GM15510 (cell line): Measurements from ENCODE around the gene KL.

Source experiments
- POLR2A ChIP-seq: IDR thresholded peaks from 3 replicates; pipeline ENCODE4 v1.6.1; 2011; ENCODE audit warnings: borderline replicate concordance; ENCODE audit not compliant: insufficient read length; ENCODE audit errors: extremely low read depth

KL gene

DNA sequence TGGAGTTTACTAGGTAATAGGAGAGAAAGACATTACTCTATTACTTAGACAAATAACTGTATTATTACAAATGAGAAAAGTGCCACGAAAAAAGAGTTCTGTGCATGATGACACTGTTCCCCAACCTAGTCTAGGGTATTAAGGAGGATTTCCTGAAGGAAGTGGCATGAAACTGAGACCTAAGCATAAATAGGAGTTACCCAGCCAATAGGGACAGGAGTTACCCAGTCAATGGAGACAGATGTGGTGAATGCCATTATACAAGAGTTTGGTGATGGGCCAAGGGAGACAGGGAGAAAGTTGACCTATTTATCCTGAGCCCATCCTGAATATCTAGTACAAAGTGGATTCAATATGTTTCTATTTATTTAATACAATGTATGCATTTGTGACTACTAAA is 65.4 kb downstream of the KL start:
- TF ChIP-seq POLR2A: no peak

DNA sequence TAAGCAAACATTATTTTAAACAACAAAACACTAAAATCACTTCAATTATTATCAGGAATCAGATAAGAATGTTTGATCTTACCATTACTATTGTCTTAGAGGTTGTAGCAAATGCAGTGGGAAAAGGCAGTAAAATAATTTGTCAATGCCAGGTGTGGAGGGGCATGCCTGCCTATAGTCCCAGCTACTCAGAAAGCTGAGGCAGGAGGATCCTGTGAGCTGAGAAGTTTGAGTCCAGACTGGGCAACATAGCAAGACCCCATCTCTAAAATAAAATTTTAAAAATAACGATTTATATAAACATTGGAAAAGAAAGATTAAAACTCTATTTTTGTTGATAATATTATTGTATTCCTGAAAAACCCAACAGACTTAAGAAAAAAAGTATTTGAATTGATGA is 66.8 kb downstream of the KL start:
- no peak for TF ChIP-seq POLR2A

DNA sequence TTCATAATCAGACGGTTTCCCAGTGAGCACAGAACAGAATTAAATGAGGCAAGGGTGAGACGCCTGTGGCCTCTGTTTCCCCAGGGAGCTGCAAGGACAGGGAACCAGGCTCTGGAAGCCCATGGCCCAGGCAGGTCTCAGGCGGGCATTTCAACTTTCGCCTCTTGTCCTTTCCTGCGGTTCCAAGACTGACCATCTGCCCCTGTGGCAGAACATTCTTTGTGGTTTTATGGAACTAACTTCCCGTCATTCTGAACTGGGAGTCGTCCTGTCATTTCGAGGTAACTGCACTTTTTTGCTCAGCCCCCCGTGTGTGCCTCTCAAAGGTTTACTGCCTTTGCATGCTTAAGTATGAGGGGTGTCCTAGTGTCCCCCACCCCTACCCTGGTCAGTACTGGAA is 70.9 kb downstream of the KL start:
- TF ChIP-seq POLR2A: no peak

DNA sequence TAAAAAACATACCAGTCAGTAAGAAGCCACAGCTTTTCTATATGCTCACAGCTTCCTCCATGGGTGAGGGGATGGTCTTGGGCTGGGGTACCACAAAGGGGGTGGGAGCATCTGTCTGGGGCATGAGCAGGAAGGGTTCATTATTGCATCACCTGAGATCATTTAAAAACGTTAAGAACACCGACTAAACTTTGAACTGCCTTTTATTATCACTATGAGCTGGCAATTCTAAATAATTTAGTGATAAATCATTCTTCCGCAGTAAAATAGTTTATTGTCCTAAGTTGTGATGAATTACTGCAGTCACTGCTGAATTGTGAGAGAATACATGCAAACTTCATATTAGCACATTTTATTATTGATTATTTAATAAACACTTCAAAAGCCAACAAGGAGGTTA is 71.6 kb downstream of the KL start:
- no peak for TF ChIP-seq POLR2A

DNA sequence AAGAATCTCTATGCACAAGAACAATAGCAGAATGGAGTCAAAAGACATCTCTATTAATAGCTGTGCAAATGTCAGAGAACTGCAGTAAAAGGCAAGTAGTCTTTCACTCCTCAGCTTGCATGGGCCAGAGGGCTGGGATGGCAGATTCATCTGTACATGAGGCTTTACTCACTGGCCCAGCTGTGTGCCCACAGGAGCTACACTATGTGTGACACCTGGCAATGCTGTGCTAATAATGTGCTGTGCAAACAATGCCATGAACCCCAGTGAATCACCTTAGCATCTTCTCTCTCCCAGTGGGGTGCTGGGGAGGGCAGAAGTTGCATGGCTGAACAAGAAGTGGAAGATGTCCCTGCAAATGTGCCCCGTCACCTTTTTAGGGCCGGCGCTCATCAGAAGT is 73.1 kb downstream of the KL start:
- no peak for TF ChIP-seq POLR2A

DNA sequence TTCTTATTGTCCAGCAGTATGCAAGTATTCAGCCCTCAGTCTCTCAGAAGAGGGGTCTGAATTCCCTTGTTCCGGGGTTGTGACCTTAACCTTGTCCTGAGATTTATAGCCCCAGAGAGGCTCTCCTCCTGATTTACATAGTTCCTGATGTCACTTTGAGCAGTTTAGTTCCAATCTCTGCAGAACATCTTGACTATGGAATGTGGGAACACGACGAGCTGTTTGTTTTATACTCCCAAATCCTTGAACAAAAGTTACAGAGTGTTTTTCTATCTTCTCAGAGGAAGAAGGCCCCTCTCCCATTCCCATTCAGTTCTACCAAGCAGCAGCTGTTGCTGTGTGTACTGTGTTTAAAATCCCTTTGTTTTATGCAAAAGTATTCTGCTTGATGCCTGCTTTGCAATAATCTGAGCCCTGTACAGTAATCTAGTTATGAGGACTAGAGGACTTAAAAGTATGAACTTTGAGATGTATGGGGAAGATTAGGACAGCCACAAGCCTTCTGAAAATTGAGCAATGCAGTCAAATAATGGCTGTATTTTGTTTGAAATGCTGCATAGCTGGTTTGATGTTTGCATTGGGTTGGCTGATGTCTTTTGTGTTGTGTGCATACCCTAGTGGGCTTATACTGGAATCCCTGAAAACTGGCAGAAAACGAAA is 74.7 kb downstream of the KL start:
- TF ChIP-seq POLR2A: no peak

DNA sequence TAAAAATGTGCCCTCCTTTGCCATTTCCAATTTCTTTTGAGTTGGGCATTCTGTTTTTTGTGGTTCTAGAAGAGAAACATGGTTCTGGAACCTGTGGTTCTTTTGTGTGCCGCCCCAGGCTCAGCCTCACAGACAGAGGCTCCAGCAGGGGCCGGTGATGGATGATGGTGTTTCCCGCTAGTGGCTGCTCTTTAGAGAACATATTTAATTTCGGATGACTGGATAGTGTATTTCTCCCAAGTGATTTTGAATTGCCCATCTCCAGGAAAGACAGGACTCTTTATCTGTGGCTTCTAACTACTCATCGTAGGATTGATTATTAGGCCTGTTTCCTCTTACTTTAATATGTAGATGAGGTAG is 75.2 kb downstream of the KL start:
- no peak for TF ChIP-seq POLR2A

DNA sequence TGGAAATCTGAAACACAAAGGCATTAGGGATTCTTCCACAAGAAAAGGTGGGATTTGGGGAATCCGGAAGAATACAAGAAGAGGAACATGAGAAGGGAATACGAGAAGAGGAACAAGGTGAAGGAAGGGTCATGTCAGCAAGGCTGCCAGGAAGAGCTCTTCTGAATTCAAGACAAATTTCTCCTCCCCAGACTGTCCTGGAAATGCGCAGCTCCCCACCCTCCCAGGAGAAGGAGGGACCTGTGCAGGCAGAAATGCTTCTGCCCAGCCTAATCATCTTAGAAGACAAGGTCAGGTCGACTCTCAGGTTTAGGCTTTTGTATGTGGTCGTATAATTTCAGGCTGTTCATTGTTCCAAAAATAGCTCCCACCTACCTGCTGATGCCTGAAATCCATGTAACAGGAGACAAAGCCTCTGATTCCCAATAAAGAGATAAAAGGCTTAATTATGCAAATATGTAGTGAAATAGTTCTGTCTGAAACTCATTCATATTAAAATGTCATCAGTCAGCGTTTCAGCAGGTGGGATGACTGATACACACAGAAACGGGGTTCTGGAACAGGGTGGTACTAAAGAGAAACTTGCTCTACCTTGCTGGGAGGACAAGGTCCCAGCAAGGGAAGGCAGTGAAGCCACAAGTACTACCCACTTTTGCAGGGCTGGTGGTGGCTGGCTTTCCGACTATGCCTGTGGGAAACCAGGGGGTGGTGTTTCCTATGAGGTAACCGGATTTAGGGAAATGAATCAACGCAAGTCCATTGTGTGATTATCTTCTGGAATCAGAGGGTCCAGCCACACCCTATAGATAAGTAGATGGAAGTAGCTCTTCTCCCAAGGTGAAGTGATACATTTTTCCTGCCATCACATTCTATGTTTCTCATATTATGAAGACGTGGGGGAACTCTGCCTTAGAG is 76.1 kb downstream of the KL start:
- TF ChIP-seq POLR2A: no peak

DNA sequence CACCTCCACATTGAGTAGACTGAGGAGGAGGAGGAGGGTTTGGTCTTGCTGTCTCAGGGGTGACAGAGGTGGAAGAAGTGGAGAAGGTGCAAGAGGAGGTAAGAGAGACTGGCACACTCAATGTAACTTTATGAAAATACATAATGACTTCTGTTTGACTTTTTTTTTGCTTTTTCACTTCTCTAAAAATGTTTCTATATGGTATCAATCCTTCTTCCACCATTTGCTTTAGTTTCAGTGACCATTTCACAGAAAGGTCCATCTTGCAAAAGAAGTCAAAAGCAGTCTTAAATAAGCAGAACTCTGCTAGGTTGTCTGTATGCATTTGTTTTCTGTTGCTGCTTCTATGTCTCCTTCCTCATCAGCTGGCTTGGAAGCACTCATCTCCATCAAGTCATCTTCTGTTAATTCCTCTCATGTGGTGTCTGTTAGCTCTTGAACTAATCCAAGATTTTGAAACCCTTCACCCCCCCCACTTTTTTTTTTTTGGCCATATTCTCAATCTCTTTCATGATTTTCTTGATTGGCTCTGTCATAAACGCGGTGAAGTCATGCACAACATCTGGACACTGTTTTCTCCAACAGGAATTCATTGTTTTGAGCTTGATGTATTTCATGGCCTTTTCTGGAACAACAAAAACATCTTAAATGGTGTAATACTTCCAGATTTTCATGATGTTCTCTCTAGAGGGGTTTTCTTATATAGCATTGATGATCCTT is 80.8 kb downstream of the KL start:
- TF ChIP-seq POLR2A: no peak

DNA sequence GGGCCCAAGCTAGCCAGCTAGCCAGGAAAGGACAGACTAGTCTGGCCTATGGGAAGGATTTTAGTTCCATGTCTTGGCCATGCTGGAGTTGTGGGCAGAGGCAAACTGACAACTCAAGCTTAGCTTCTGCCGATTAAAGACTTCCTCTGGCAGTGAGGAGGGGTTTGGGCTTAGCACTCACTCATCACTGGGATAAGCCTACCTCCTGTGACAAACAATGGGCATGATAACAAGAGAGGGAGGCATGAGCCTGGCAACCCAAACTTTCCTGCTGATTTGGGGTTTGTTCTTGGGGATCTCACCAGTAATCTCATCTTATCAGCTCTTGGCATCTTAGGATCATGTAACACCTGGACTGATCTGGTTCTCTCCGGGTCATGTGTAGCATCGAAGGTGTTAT is 83.6 kb downstream of the KL start:
- no peak for TF ChIP-seq POLR2A

DNA sequence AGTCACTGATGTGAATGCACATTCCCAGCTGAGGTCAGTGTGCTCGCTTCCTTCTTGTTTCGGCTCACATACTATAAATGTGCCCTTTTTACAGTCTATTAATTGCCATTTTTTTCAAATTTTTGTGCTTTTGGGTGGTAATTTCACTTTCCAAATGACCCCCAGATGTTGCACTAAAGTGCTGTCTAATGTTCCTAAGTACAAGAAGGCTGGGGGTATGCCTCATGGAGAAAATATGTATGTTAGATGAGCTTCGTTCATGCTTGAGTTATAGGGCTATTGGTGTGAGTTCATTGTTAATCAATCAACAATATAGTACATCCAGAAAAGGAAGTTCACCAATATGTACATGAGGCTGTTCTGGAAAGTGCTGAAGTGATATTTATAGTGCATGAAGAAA is 84.7 kb downstream of the KL start:
- no peak for TF ChIP-seq POLR2A

DNA sequence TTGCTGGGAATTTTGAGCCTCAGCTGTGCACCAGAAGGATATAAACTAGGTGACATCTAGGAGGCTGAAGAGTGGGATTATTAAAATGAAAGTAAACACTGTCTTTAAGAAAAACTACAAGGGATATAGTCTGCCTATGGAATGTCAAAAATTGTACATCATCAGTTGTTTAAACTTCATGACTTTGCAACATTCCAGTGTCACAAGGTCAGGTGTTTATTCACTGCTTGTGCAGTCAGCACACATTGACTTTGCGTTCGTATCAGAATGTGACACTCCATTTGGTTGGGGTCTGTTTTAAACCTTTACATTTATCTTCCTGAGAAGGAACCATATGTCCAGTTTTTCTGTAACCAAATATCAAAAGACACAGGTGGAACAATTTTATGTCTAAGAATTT is 85.6 kb downstream of the KL start:
- TF ChIP-seq POLR2A: no peak

DNA sequence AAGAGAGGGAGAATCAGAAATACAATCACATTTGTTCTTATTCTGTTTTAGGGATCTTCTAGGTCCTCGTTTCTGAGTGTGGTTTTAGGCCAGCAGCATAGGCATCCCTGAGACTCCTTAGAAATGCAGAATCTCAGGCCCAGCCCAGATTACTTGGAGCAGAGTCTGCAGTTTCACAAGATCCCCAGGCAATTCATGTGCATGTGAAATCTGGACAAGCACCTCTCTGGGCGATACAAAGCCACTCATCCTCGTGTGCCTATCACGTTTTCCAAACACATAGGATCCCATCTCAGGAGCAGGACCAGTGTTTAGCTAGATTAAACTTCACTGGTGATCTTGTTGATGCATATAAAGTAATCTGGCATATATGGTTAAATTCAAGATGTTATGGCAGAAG is 87.2 kb downstream of the KL start:
- no peak for TF ChIP-seq POLR2A

DNA sequence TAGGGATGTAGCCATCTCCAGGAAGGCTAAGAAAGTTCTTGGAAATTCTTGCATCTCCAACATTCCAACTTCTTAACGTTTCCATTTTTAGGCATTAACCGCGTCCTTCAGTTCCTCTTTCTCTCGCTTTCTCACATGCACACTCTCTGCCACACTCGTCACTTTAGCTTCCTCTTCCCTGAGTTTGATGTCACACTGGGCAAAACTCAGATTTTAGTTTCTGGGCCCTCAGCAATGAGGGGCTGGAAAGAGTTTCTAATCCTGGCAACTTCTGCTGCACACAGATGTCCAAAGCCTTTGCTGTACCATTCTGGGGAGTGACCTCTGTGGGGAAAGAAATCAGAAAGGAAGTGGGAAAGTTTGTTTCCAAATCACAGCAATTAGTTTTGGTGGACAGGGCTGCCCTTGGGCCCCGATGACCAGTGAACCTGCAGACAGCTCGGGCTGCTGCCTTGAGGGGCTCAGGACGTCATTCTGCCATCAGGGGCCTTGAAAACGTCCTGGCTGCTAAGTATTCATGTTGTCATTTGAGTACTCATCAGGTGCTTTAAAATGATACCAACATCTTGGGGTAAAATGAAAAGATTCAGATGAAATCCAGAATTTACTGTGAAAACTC is 89.3 kb downstream of the KL start:
- no peak for TF ChIP-seq POLR2A
